NOMO-1 treated with dmso at 0.1 percent for 144 hours (cell line): ENCODE data around the gene PSMG4.

ENCODE experiments used
- DNase-seq: peaks from one replicate; lab custom pipeline; 2025; ENCODE audit not compliant: unreplicated experiment; lab: John Stamatoyannopoulos, UW

Gene PSMG4

GRCh38 chr6:3258720-3259490 is at the start of gene PSMG4:
Gene PSMG4, plus strand, starts transcription at chr6:3258947. Its CDS starts 76 bp downstream, at chr6:3259023.
- peak; percentile 66 for DNase-seq

- DNase-seq, result no peak
Measured at GRCh38 chr6:3209114-3210023, 49.4 kb upstream of the PSMG4 start.

GRCh38 chr6:3210024-3210610 is 48.6 kb upstream of the PSMG4 start:
- no peak for DNase-seq

GRCh38 chr6:3211681-3212080 is 47.1 kb upstream of the PSMG4 start:
- DNase-seq, result no peak

GRCh38 chr6:3212261-3212660 is 46.5 kb upstream of the PSMG4 start:
- no peak for DNase-seq

GRCh38 chr6:3213334-3213695 is 45.4 kb upstream of the PSMG4 start:
- no peak for DNase-seq

GRCh38 chr6:3214898-3215297 is 43.8 kb upstream of the PSMG4 start:
- DNase-seq, result no peak

- no peak for DNase-seq
Measured at GRCh38 chr6:3217286-3217685, 41.5 kb upstream of the PSMG4 start.

- DNase-seq, result no peak
Measured at GRCh38 chr6:3218266-3218665, 40.5 kb upstream of the PSMG4 start.

GRCh38 chr6:3220366-3220765 is 38.4 kb upstream of the PSMG4 start:
- no peak for DNase-seq

GRCh38 chr6:3221578-3221977 is 37.2 kb upstream of the PSMG4 start:
- DNase-seq, result no peak

GRCh38 chr6:3222506-3223038 is 36.2 kb upstream of the PSMG4 start:
- no peak for DNase-seq

GRCh38 chr6:3226042-3226441 is 32.7 kb upstream of the PSMG4 start:
- DNase-seq, result no peak

GRCh38 chr6:3226481-3227362 is 32.0 kb upstream of the PSMG4 start:
- DNase-seq, result no peak

- no peak for DNase-seq
Measured at GRCh38 chr6:3227363-3228045, 31.2 kb upstream of the PSMG4 start, which contains the start of gene TUBB2B. Gene TUBB2B, minus strand, starts transcription at chr6:3227653. Its CDS starts 110 bp downstream, at chr6:3227543.

GRCh38 chr6:3228046-3228671 is 30.6 kb upstream of the PSMG4 start:
- DNase-seq, result no peak

- no peak for DNase-seq
Measured at GRCh38 chr6:3228771-3229565, 29.8 kb upstream of the PSMG4 start.

- DNase-seq, result no peak
Measured at GRCh38 chr6:3229566-3230178, 29.1 kb upstream of the PSMG4 start.
